K562 (cell line): ENCODE results near the gene WAS. TPM values are rescaled to one million over a fixed set of nuclear protein-coding genes. Genes with fewer than 3 reads are reported as not detected.

Experiments used
- ARID1B ChIP-seq: fragments of 450-650 bp; IDR thresholded peaks from 2 replicates; pipeline ENCODE4 v1.6.1; 2016; ENCODE audit warnings: antibody characterized with exemption, mild to moderate bottlenecking, inconsistent platforms
- CBX1 ChIP-seq: sonication (generic); IDR thresholded peaks from 2 replicates; pipeline ENCODE4 v1.6.1; 2016; ENCODE audit warnings: antibody characterized with exemption, low read depth, mild to moderate bottlenecking
- CC2D1A ChIP-seq: fragments of 450-650 bp; IDR thresholded peaks from 2 replicates; pipeline ENCODE4 v1.6.1; 2017; ENCODE audit warnings: mild to moderate bottlenecking
- CHD2 ChIP-seq: IDR thresholded peaks from 2 replicates; pipeline ENCODE4 v1.6.1; 2011; ENCODE audit warnings: low read depth, low read length
- COPS2 ChIP-seq: fragments of 450-650 bp; conservative IDR thresholded peaks from 2 replicates; pipeline ENCODE4 v1.6.1; 2016; ENCODE audit warnings: mild to moderate bottlenecking, moderate library complexity
- GABPB1 ChIP-seq: sonication (generic); formaldehyde crosslinking; IDR thresholded peaks from 2 replicates; pipeline ENCODE4 v1.8.0; 2022; ENCODE audit warnings: mild to moderate bottlenecking, missing genetic modification reagents
- MTA3 ChIP-seq: fragments of 450-650 bp; formaldehyde crosslinking; IDR thresholded peaks from 2 replicates; pipeline ENCODE4 v1.6.1; 2017; ENCODE audit warnings: mild to moderate bottlenecking, borderline replicate concordance
- NFE2 ChIP-seq: IDR thresholded peaks from 2 replicates; pipeline ENCODE4 v1.6.1; 2014; ENCODE audit warnings: antibody characterized with exemption, low read depth
- TFAM ChIP-seq: fragments of 250-450 bp; sonication (Bioruptor Pico); conservative IDR thresholded peaks from 2 replicates; pipeline ENCODE4 v1.5.0; 2021; ENCODE audit warnings: mild to moderate bottlenecking, moderate library complexity
- ZNF217 ChIP-seq: sonication (generic); formaldehyde crosslinking; IDR thresholded peaks from 2 replicates; pipeline ENCODE4 v1.8.0; 2022; ENCODE audit warnings: mild to moderate bottlenecking, missing genetic modification reagents
- ZNF444 ChIP-seq: fragments of 250-450 bp; sonication (Bioruptor Pico); IDR thresholded peaks from 2 replicates; pipeline ENCODE4 v1.4.0; 2020; ENCODE audit warnings: mild to moderate bottlenecking, moderate library complexity
- ZNF695 ChIP-seq: fragments of 450-650 bp; formaldehyde crosslinking; IDR thresholded peaks from 2 replicates; pipeline ENCODE4 v1.4.0; 2020; ENCODE audit warnings: mild to moderate bottlenecking, moderate library complexity
- ZNF76 ChIP-seq: fragments of 250-450 bp; sonication (Bioruptor Pico); IDR thresholded peaks from 2 replicates; pipeline ENCODE4 v1.4.0; 2020; ENCODE audit warnings: mild to moderate bottlenecking, moderate library complexity, borderline replicate concordance
- polyA plus RNA-seq, 8 experiments: library from polyadenylated mRNA; depleted of rRNA in 4 of 8; stranded (reverse) in 5 of 8; unstranded in 3 of 8; fragments of >200 nt; fragmentation: Nextera tagmentation in 2 of 8; fragmentation: Illumina TruSeq in 1 of 8; extraction: Ambion mirVana in 2 of 8; extraction: Trizol in 1 of 8; gene quantifications; 2 replicates each; pipeline versions ENCODE4 v1.2.1 to v1.2.3, GENCODE V29; 2011 to 2014; ENCODE audit warnings: inconsistent platforms in 1 of 8, missing spikeins in 1 of 8
- total RNA-seq, 7 experiments: library from RNA; depleted of rRNA in 6 of 7; stranded (reverse); fragments of >200 nt in 6 of 7; fragmentation: Illumina TruSeq in 2 of 7; extraction: Trizol in 2 of 7; gene quantifications; 2 replicates each; pipeline versions ENCODE4 v1.2.1 to v1.2.3, GENCODE V29; 2011 to 2021; ENCODE audit warnings: low replicate concordance in 1 of 7
- TF ChIP-seq, protein P1 (sequence below): fragments of 250-450 bp; sonication (Bioruptor Pico); IDR thresholded peaks from 2 replicates; pipeline ENCODE4 v1.4.0; 2020; ENCODE audit warnings: mild to moderate bottlenecking, moderate library complexity, borderline replicate concordance
- TF ChIP-seq, protein P2 (sequence below): fragments of 250-450 bp; sonication (Bioruptor Pico); IDR thresholded peaks from 2 replicates; pipeline ENCODE4 v1.5.1; 2021; ENCODE audit warnings: mild to moderate bottlenecking
- TF ChIP-seq, protein P3 (sequence below), 2 experiments: fragments of 200-800 bp in 1 of 2; sonication (Bioruptor generic) in 1 of 2; sonication (generic) in 1 of 2; formaldehyde crosslinking in 1 of 2; IDR thresholded peaks in 1 of 2; conservative IDR thresholded peaks in 1 of 2; 2 replicates each; pipeline versions ENCODE4 v1.5.0 to v1.6.1; 2016 to 2020; ENCODE audit warnings: missing compliant biosample characterization in 1 of 2, missing genetic modification characterization in 1 of 2, missing genetic modification reagents in 1 of 2
- TF ChIP-seq, protein P4 (sequence below): IDR thresholded peaks from 2 replicates; pipeline ENCODE4 v1.6.1; 2011; ENCODE audit not compliant: insufficient read length; ENCODE audit errors: extremely low read depth
- TF ChIP-seq, protein P5 (sequence below): fragments of 250-450 bp; sonication (Bioruptor Pico); IDR thresholded peaks from 2 replicates; pipeline ENCODE4 v1.4.0; 2020; ENCODE audit warnings: borderline replicate concordance

WAS gene
- total and polyA plus RNA-seq, 9 of the 15 experiments (the other 6 are each of a cell fraction or from before 2014, with no cell fraction given) = 0.11 to 16.1 (median 3.8) TPM

DNA sequence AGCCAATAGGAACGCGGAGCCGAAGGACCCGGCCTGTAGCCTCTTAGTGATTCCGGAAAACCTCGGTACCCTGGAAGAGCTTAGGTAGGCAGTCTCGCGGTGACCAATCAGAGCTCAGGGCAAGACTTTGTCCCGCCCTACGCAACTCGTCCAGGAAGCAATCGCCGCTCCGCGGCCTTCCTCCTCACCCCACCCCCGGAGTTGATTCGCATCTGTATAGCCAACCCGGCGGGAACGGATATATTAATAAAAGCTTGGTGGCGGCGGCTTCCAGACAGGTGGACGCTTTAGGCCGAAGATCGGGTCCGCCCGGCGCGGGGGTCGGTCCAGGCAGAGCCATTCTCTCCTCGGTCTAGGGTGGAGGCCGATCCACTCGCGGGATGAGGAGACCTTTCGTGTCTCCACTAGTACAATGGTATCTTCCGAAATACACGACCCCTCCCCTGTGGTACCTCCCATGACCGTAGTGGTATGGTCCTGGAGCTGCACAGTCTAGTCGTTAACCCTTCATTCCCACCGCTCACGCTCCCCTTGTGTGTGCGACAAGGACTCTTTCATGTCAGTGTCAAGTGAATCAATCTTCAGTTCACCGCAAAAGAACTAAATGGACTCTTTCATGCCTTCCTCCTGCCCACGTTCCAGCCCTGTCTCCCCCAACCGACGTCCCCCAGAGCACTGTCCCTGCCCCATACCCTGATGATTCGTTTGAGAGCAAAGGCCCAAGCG, 53.8 kb downstream of the WAS start (continued):
- TF ChIP-seq, protein P1, sequence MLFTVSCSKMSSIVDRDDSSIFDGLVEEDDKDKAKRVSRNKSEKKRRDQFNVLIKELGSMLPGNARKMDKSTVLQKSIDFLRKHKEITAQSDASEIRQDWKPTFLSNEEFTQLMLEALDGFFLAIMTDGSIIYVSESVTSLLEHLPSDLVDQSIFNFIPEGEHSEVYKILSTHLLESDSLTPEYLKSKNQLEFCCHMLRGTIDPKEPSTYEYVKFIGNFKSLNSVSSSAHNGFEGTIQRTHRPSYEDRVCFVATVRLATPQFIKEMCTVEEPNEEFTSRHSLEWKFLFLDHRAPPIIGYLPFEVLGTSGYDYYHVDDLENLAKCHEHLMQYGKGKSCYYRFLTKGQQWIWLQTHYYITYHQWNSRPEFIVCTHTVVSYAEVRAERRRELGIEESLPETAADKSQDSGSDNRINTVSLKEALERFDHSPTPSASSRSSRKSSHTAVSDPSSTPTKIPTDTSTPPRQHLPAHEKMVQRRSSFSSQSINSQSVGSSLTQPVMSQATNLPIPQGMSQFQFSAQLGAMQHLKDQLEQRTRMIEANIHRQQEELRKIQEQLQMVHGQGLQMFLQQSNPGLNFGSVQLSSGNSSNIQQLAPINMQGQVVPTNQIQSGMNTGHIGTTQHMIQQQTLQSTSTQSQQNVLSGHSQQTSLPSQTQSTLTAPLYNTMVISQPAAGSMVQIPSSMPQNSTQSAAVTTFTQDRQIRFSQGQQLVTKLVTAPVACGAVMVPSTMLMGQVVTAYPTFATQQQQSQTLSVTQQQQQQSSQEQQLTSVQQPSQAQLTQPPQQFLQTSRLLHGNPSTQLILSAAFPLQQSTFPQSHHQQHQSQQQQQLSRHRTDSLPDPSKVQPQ (CRISPR knock-in tag) = no peak
- TF ChIP-seq, protein P2, sequence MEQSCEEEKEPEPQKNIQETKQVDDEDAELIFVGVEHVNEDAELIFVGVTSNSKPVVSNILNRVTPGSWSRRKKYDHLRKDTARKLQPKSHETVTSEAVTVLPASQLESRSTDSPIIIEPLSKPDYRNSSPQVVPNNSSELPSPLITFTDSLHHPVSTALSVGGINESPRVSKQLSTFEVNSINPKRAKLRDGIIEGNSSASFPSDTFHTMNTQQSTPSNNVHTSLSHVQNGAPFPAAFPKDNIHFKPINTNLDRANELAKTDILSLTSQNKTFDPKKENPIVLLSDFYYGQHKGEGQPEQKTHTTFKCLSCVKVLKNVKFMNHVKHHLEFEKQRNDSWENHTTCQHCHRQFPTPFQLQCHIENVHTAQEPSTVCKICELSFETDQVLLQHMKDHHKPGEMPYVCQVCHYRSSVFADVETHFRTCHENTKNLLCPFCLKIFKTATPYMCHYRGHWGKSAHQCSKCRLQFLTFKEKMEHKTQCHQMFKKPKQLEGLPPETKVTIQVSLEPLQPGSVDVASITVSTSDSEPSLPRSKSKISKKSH (CRISPR knock-in tag) = no peak
- TF ChIP-seq TFAM (CRISPR knock-in tag) = no peak
- TF ChIP-seq, protein P3, sequence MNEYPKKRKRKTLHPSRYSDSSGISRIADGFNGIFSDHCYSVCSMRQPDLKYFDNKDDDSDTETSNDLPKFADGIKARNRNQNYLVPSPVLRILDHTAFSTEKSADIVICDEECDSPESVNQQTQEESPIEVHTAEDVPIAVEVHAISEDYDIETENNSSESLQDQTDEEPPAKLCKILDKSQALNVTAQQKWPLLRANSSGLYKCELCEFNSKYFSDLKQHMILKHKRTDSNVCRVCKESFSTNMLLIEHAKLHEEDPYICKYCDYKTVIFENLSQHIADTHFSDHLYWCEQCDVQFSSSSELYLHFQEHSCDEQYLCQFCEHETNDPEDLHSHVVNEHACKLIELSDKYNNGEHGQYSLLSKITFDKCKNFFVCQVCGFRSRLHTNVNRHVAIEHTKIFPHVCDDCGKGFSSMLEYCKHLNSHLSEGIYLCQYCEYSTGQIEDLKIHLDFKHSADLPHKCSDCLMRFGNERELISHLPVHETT (CRISPR knock-in tag; conservative IDR thresholded peaks at IDR 0.05 in 1 of 2, IDR thresholded peaks at IDR 0.05 in 1 of 2) = no peak
- no peak for TF ChIP-seq CBX1
- TF ChIP-seq NFE2 = no peak
- peak; percentile 81 for TF ChIP-seq GABPB1
- no peak for TF ChIP-seq CC2D1A
- TF ChIP-seq ZNF217 (CRISPR knock-in tag) = no peak
- TF ChIP-seq COPS2 = no peak
- TF ChIP-seq, protein P4, sequence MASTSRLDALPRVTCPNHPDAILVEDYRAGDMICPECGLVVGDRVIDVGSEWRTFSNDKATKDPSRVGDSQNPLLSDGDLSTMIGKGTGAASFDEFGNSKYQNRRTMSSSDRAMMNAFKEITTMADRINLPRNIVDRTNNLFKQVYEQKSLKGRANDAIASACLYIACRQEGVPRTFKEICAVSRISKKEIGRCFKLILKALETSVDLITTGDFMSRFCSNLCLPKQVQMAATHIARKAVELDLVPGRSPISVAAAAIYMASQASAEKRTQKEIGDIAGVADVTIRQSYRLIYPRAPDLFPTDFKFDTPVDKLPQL = no peak
- TF ChIP-seq ZNF444 (CRISPR knock-in tag) = no peak
- no peak for TF ChIP-seq ZNF76 (CRISPR knock-in tag)
- TF ChIP-seq, protein P5, sequence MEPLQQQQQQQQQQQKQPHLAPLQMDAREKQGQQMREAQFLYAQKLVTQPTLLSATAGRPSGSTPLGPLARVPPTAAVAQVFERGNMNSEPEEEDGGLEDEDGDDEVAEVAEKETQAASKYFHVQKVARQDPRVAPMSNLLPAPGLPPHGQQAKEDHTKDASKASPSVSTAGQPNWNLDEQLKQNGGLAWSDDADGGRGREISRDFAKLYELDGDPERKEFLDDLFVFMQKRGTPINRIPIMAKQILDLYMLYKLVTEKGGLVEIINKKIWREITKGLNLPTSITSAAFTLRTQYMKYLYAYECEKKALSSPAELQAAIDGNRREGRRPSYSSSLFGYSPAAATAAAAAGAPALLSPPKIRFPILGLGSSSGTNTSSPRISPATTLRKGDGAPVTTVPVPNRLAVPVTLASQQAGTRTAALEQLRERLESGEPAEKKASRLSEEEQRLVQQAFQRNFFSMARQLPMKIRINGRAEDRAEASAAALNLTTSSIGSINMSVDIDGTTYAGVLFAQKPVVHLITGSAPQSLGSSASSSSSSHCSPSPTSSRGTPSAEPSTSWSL = no peak
- TF ChIP-seq CHD2 = 0 out of 2 replicates have a peak, but pooled peaks have one; percentile 46
- TF ChIP-seq ARID1B = peak; percentile 39
- peak; percentile 60; the same call in 1 of the 2 replicates for TF ChIP-seq MTA3
- no peak for TF ChIP-seq ZNF695
